Left kidney (tissue), 2 donors: Measurements from ENCODE around the gene FIG4. TPM values are rescaled to one million over a fixed set of nuclear protein-coding genes. Genes with fewer than 3 reads are reported as not detected.
A peak's percentile ranks its signal among the peaks of the same experiment; 100 is the strongest.
"Not testable (repeated sequence)": the region's sequence is repeated elsewhere in the genome, so short reads cannot be mapped to it uniquely, and the experiment has no call there.

Experiments used
- DNase-seq: peaks from one replicate; pipeline ENCODE4 v3.0.0-alpha.2; 2013
- polyA plus RNA-seq: library from polyadenylated mRNA; unstranded; fragments of 120-200 nt; gene quantifications from one replicate; pipeline ENCODE4 v1.2.1, GENCODE V29; 2013; ENCODE audit not compliant: insufficient read length

FIG4 gene
- polyA plus RNA-seq, 1 donor: 25.8 TPM

DNA sequence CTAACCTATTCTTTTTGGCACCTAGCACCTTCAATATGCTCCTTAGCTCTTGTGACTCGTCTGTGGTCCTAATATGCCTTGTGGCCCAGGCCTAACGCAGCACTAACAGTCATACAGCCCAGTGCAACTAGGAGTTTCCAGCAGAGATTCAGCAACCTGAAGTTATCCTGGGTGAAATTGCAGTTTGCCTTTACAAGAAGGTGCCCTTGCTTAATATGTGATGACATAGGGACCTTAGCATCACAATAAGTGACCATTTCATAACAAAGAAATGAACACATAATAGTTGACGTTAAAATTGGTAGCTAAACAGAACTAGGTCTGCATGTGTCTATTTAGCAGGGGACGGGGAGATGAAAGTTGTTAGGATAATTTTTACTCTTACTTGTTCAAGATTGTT, 10.1 kb downstream of the FIG4 start:
- no peak for DNase-seq

DNA sequence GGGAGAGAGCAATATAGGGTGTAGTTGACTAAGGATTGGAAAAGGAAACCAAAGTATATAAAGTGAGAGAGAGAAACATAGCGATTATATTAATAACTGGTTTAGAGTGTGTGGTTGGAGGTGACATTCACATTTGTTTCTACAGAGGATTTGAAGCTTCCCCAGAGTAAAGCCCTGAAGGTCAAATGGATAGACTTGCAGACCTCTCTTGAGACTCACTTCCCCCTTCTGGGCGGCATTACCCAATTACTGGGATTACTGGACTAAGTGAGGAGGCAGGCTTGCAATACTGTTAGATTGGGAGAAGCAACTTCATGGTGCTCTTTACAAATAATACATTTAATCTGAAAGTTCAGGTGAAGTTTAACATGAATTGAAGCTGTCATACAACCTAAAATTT, 10.7 kb downstream of the FIG4 start:
- no peak for DNase-seq

DNA sequence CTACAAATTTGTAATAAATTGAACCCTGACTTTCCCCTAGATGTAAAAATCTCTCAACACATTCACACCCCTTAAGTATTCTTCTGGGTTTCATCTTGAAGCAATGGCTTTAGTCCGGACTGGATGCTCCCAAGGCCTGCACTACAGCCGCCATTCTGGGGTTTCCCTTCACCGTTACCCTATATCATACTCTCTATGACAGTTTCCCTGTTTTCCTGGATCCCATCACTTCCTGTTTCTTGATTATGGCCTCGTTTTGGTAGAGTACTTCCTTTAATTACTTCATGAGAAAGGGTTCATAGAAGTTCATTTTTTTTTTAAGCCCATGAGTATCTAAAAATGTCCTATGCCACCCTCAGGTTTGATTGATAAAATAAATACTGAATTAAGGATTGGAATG, 11.7 kb downstream of the FIG4 start:
- no peak for DNase-seq

DNA sequence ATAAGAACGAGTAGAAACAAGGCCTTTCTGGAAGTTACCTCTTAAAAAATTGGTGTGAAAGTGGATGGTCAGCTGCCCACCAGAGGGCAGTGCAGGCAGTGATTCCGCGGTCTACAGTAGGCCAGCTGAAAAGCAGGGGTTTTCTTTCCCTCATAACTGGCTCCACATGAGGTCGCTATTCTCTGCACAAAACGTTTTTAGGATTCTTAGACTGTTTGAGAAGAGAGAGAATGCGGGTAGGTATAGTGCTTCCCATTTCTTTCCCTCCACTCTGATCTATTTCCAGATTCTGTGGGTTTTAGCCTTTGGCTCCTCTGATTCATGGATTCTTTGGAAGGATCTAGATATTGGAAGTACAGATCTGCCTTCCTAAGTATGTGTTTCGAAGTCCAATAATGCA, 14.2 kb downstream of the FIG4 start:
- DNase-seq: peak; percentile 89

DNA sequence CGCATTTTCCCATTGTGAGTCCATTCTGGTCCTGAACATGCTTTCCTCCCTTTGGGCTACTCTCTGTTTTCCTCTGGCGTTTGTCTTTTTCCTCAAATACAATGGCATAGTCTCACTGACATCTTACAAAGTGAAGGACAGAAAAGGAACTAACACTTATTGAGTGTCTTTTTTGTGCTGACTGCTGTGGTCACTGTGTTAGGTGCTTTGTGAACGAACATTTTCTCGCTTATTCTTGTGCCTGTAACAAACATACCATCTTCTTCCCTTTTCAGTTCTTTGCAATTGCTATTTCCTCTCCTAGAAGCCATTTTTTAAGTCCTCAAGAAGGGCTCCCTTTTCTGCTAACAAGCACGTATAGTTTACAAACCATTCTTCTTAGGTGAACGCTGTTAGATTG, 15.4 kb downstream of the FIG4 start:
- DNase-seq: no peak

DNA sequence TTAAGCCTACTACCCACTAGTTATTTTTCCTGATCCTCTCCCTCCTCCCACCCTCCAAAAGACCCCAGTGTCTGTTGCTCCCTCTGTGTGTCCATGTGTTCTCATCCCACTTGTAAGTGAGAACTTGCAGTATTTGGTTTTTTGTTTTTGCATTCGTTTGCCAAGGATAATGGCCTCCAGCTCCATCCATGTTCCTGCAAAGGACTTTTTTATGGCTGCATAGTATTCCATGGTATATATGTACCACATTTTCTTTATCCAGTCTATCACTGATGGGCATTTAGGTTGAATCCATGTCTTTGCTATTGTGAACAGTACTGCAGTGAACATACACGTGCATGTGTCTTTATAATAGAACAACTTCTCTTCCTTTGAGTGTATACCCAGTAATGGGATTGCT, 17.0 kb downstream of the FIG4 start:
- DNase-seq: not testable (repeated sequence)

DNA sequence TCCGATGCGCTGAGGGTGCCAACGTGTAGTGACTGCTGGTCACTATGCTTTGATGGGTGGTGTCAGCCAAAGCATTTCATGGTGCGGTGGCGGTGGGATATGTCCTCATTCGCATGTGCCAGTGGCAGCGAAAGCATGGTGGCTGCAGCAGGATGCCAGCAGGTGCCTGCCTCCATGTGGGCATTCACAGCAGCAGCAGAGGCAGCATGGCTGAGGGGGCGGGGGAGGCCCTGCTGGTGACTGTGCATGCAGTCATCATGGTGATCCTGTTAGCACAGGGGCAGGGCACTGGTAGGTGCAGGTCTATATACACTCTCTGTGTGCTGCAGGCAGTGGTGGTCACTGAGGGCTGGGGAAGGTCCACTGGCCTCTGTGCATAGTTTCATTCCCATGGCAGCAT, 22.0 kb downstream of the FIG4 start:
- DNase-seq: no peak

DNA sequence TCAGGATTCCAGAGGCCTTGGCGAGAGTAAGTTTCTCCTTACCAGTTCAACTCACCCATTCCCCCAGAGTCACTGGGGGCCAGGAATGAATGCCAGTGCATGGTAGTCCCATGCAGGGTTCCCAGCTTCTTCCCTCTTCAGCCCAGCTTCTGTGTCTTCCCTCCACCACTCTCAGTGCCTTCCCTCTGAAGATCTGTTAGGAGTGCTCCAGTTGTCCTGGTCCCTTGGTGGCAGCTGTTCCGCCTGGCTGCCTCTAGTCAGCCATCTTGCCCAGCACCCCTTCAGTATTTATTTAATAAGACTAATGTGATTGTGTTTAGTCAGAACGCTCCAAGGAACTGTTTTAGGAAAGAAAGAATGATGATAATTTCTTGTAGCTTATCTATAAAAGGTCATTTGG, 23.1 kb downstream of the FIG4 start:
- DNase-seq: no peak

DNA sequence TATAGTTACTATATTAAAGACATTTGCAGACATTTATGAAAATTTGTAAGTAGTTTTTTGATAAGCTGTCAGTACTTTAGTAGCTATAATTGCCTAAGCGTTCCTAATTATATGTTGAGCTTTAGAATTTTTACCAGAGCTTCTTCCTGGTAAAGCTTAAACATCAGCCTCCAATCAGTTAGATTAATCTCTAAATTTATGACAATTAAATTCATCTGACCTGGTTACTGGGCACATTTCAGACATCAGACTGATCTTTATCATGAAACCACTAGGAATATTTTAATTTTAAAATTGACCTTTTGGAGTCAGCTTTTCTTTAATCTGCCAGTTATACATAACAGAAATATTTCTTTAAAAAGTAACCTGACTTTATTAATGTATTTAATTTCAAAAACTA, 23.5 kb downstream of the FIG4 start:
- DNase-seq: no peak

DNA sequence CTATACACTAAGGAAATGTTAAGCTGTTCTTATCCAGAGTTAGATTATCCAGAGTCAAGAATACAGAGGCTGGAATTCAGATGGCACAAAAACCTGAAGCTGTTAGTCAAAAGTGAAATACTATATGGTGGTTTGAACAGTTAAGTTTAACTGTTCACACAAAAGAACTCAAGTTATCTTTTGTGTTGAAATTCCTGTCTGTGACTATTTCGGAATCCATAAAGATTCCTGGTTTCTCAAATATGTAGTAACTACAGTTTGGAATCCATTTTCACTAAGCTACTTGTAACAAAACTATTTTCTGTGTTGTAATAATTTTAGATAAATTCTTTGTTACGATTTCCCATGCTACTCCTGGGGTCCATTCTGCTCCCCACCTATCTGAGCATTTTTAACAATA, 24.5 kb downstream of the FIG4 start:
- no peak for DNase-seq

DNA sequence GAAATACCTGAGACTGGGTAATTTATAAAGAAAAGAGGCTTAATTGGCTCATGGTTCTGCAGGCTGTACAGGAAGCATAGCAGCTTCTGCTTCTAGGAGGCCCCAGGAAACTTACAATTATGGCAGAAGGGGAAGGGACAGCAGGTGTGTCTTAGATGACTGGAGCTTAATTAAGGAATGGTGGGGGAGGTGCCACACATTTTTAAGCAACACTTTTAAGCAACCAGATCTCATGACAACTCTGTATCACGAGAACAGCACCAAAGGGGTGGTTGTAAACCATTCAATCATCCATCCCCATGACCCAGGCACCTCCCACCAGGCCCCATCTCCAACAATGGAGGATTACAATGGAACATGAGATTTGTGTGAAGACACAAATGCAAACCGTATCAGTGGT, 26.9 kb downstream of the FIG4 start:
- no peak for DNase-seq

DNA sequence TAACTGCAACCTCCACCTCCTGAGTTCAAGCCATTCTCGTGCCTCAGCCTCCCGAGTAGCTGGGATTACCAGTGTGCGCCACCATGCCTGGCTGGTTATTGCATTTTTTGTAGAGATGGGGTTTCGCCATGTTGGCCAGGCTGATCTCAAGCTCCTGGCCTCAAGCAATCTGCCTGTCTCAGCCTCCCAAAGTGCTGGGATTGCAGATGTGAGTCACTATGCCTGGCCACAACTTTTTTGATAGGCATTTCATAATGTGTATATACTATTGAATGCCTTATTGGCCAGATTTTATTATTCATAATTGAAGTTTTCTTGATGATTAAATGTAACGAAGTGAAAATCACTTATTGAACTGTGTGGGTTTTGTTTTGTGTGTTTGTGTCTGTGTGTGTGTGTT, 27.9 kb downstream of the FIG4 start:
- no peak for DNase-seq

DNA sequence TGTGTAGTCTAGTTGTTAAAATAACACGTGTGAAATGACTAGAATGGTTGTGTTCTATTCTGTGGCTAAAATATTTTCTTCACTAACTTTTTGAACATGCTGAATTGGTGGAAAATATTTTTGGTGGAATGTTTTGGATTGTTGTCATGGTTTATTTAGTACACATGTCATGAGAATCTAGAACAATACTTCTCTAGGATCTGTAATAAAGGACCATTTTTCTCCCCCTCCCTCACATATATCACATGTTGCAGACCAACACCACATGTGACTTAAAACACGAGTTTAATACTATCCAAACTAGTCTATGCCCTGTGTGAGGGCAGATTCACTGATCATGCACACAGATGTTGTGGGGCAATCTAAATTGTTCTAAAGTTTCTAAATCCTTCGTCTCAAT, 29.2 kb downstream of the FIG4 start:
- DNase-seq: no peak

DNA sequence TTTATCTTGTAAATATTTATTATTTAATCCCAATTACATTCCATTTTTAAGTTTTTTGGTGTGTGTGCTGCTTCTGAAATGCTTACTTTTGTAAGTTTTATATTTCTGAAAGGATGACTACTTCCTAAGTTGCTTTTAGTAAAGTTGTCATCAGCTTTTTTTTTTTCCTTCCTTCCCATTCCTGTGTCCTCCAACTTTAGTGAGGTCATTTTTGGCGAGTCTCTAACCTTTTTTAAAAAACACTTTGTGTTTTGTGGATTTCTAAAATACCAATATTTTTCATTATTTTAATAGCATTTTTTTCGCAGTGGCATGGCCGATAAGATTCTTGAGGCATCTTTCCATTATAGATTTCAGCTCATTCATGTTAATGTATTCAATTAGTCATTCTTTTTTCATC, 30.9 kb downstream of the FIG4 start:
- no peak for DNase-seq

DNA sequence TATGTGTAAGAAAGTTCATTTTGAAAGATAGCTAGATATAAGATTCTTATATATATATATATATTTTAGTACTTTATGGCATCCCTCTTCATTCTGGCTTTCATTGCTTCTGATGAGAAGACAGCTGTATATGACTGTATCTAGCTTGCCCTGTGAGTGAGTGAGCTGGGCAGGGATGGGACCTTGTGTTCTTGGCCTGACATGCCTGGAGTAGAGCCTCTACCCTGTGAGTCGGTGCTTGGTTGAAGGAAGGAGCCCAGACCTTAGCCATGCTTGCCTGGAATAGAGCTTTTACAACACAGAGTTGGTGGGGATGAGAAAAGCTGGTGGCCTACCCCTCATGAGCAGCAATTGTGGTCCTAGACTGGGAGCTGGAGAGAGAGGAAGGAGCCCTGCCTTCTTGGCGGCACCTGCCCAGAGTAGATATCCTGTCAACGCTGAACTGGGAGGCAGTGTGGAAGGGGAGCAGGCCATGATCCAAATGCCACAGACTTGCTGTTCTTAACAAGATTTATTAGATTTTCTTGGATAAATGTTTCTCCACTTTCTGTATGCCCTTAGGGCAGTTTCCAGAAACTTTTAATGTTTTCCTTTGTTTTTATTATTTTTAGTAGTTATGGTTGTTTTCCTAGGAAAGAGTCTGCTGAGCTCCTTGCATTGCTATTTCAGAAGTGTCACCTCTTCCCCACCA, 31.6 kb downstream of the FIG4 start:
- DNase-seq: no peak

DNA sequence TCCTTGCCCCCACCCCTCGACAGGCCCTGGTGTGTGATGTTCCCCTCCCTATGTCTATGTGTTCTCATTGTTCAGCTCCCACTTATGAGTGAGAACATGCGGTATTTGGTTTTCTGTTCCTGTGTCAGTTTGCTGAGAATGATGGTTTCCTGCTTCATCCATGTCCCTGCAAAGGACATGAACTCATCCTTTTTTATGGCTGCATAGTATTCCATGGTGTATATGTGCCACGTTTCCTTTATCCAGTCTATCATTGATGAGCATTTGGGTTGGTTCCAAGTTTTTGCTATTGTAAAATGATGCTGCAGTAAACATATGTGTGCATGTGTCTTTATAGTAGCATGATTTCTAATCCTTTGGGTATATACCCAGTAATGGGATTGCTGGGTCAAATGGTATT, 34.2 kb downstream of the FIG4 start:
- not testable (repeated sequence) for DNase-seq

DNA sequence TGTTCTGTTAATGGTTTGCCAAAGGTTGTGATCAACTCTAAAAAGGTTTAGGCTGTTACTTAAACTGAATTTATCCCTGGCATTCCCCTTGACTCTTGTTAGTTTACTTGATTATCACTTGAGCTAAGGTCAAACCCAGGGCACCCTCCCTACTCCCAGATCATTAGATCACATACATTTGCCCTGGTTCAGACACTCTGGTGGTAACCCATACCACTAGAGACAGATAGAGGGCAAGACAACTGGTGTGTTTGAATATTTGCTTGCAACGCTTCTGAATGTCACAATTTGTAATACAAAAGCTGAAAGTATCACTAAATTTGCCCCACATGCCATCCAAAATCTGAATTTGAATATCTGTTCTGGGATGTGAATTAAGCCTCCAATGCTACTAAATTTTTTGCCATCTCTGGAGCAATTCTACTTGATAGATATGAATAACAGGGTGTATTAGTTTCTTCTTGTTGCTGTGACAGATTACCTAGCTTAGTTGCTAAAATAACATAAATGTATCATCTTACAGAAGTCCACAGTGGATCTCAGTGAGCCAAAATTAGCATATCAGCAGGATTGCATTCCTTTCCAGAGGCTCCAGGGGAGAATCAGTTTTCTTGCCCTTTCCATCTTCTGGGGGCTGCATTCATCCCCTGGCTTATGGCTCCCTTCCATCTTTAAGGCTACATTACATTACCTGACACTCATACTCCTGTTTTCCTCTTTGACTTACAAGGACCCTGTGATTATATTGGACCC, 45.4 kb downstream of the FIG4 start:
- DNase-seq: no peak

DNA sequence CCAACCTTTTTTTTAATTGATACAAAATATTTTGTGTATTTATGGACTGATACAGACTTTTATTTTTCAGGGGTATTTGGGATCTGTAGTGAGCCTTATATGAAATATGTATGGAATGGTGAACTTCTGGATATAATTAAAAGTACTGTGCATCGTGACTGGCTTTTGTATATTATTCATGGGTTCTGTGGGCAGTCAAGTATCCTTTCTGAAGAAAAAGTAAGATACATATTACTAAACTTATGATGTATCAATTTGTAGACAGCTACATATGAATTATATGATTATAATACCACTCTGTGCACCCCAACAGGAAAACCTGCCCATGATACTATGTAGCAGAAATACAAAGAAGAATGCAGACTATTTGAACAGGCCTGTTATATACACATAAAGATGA, 47.2 kb downstream of the FIG4 start:
- DNase-seq: no peak

DNA sequence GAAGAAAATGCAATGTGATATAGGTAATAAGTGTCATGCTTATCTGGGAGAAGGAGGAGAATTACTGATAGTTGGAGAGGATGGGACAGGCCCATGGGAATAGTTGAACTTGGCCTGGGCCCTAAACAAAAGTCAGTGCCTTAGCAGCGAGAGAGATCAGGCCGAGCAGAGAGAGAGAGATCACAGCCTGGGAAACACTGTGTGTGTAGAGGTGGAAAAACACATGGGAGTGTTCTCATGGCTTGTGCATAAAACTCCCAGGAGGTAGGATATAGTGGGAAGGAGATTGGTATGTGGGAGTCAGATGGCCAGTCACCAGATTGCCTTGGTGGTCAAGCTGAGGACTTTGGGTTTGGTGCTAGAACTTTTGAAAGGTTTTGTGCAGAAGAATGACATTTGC, 47.6 kb downstream of the FIG4 start:
- no peak for DNase-seq

DNA sequence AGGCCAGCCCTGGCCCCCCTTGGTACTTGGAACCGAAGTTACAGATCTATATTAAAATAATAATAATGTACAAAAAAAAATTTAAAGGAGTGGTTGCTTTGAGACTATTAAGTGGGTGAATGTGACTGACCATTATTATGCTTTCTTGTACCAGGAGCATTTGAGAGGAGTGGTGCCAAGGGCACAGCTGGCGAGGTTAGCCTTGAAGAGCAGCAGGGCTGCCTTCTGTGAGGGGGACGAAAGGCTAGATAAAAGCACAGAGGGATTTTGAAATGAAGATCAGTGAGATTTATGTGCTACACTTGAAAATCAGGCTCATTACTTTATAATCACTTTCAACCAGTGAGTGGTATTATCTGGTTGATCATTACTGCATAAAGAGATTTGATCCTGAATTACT, 48.6 kb downstream of the FIG4 start:
- DNase-seq: no peak

DNA sequence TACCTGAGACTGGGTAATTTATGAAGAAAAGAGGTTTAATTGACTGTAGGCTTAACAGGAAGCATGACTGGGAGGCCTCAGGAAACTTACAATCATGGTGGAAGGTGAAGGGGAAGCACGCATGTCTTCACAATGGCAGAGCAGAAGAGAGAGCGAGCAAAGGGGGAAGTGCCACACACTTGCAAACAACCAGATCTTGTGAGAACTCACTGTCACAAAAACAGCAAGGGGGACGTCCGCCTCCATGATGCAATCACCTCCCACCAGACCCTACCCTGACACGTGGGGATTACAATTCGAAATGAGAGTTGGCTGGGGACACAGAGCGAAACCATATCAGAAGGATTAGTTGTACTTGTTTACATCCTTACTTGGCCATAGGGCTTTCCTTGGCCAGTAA, 49.7 kb downstream of the FIG4 start:
- DNase-seq: no peak

DNA sequence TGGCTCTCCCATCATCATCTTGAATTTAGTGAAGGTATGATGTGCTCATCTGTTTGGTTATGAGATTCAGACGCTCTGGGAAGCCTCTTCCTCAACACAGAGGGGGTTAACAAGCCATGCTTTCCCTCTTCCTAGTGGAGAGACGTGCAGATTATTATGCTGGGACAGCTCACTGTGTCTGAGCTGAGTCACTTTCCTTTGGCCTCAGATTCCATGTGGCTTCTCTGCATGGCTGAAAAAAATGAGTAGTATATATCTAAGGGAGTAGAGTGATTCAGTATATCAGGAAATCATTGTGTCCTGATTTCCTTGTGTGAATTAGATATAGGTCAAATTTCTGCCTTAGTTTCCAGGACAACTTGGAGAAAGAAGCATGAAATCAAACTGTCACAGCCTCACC, 52.6 kb downstream of the FIG4 start:
- no peak for DNase-seq

DNA sequence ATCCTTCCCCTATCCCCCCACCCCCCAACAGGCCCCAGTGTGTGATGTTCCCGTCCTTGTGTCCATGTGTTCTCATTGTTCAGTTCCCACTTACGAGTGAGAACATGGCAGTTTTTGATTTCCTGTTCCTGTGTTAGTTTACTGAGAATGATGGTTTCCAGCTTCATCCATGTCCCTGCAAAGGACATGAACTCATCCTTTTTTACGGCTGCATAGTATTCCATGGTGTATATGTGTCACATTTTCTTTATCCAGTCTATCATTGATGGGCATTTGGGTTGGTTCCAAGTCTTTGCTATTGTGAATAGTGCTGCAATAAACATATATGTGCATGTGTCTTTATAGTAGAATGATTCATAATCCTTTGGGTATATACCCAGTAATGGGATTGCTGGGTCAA, 53.7 kb downstream of the FIG4 start:
- not testable (repeated sequence) for DNase-seq

DNA sequence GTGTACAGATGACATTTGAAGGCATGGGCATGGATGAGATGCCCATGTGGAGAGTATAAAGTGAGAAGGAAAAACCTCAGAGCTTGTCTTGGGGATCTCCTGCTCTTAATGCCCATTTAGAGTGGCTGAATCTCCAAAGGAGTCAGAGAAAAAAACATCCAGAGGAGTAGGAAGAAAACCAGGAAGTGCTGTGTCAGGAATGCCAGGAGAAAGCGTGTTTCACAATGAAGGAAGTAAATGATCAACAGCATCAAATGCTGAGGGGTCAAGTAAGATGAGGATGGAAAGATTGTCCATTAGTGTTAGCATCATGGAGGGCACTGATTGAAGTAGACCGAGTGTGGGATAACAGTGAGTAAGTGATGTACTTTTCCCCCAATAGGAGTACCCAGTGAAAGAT, 56.1 kb downstream of the FIG4 start:
- no peak for DNase-seq
